Left lung (tissue), 10 donors: ENCODE results near the gene NFATC2IP. TPM values are rescaled to one million over a fixed set of nuclear protein-coding genes. Genes with fewer than 3 reads are reported as not detected.
A peak's percentile ranks its signal among the peaks of the same experiment; 100 is the strongest.
"Not testable (repeated sequence)": the region's sequence is repeated elsewhere in the genome, so short reads cannot be mapped to it uniquely, and the experiment has no call there.

Experiments used
- ATAC-seq: fragments of 200-7000 bp; cut with Tn5 transposase; one replicate; pipeline ENCODE4 v1.9.1; 2020; ENCODE audit warnings: moderate library complexity
- DNase-seq, 4 donors: peaks; one replicate each; pipeline ENCODE4 v3.0.0-alpha.2; 2013 to 2020
- H3K27ac ChIP-seq, 2 donors: fragments of 200-600 bp; sonication (generic) in 1 of 2; one replicate each; pipeline versions ENCODE4 v1.5.0 to v1.8.0; 2020 to 2021
- H3K27me3 ChIP-seq, 2 donors: fragments of 200-600 bp; sonication (generic) in 1 of 2; one replicate each; pipeline versions ENCODE4 v1.5.0 to v1.8.0; 2020 to 2021
- H3K36me3 ChIP-seq, 2 donors: fragments of 200-600 bp; sonication (generic) in 1 of 2; one replicate each; pipeline versions ENCODE4 v1.5.0 to v1.8.0; 2020 to 2021
- H3K4me1 ChIP-seq, 2 donors: fragments of 200-600 bp; one replicate each; pipeline ENCODE4 v1.8.0; 2021
- H3K4me3 ChIP-seq, 2 donors: fragments of 200-600 bp; sonication (generic) in 1 of 2; one replicate each; pipeline versions ENCODE4 v1.5.0 to v1.8.0; 2020 to 2021; ENCODE audit warnings: mild to moderate bottlenecking in 1 of 2
- H3K9me3 ChIP-seq, 2 donors: fragments of 200-600 bp; sonication (generic) in 1 of 2; one replicate each; pipeline versions ENCODE4 v1.5.0 to v1.8.0; 2020 to 2021
- intact Hi-C, 2 donors: fragments of 100-400 bp; cut with DNase I; formaldehyde crosslinking; loops; one replicate each; pipeline versions ENCODE4 v1.11.2 to v1.14.2; 2022
- polyA plus RNA-seq, 6 donors: library from polyadenylated mRNA; unstranded; fragments of 120-200 nt; gene quantifications; one replicate each; pipeline ENCODE4 v1.2.1, GENCODE V29; 2013; ENCODE audit not compliant: insufficient read length in 6 of 6
- total RNA-seq, 2 donors: library from RNA; stranded (reverse); fragmentation: NEBNext Ultra II Directional; extraction: Animal tissue kit (Norgen Biotek cat#: 25700); gene quantifications; one replicate each; pipeline ENCODE4 v1.2.1, GENCODE V29; 2021
- TF ChIP-seq, protein P1 (sequence below), 2 donors: fragments of 200-600 bp; sonication (generic) in 1 of 2; IDR thresholded peaks; one replicate each; pipeline versions ENCODE4 v1.5.0 to v1.8.0; 2021; ENCODE audit warnings: antibody characterized with exemption in 2 of 2
- donor health status: DM: no; HTN: yes; CAD: no.
- donor health status: DM: no; HTN: no; CAD: no.

NFATC2IP gene
- total and polyA plus RNA-seq, 8 donors: 37.3 to 76.7 (median 69.3) TPM

DNA sequence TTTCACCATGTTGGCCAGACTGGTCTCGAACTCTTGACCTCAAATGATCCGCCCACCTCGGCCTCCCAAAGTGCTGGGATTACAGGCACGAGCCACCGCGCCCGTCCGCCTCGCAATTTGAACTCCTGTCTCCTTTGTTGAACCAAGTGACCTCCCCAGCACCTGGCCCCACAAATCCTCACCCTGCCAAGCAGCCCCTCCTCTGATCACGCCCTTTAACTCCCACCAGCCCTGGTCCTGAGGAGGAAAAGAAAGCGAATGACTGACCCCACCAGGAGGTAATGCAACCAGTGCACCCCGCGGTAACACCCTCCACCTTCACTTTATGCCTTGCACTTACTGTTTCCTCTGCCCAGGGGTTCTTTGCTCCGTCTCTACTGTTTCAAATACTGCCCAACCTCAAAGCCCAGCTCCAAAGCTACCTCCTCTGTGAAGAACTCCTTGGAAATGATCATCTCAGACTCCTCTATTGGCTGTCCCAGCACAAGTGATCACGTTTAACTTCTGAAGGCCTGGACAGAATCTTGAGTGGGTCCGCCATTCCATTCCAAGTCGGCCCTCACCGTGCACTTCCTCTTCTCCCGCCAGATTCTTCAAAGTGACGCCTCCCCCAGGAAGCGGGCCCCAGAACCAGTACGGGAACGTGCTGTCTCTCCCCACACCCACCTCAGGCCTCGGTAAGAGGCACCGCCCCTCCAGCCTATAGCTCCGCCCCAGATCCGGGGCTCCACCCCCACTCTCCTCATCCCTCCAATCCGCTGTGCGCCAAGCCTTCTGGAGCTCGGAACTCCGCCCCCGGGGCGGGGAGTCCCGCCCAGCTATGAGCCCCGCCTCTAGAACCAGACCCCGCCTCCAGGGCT lies 14.6 kb upstream of the NFATC2IP start:
- no peaks in the 10 kb centered on the region for H3K36me3 ChIP-seq
- TF ChIP-seq, protein P1, sequence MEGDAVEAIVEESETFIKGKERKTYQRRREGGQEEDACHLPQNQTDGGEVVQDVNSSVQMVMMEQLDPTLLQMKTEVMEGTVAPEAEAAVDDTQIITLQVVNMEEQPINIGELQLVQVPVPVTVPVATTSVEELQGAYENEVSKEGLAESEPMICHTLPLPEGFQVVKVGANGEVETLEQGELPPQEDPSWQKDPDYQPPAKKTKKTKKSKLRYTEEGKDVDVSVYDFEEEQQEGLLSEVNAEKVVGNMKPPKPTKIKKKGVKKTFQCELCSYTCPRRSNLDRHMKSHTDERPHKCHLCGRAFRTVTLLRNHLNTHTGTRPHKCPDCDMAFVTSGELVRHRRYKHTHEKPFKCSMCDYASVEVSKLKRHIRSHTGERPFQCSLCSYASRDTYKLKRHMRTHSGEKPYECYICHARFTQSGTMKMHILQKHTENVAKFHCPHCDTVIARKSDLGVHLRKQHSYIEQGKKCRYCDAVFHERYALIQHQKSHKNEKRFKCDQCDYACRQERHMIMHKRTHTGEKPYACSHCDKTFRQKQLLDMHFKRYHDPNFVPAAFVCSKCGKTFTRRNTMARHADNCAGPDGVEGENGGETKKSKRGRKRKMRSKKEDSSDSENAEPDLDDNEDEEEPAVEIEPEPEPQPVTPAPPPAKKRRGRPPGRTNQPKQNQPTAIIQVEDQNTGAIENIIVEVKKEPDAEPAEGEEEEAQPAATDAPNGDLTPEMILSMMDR (IDR thresholded peaks at IDR 0.05): no peak
- H3K4me3 ChIP-seq: peak overlapping the region; percentile 16 to 27
- ATAC-seq (peak; percentile 99), DNase-seq (peak in 3 of 4 donors; percentile 65 to 95 (median 89))
- intact Hi-C loops: loop anchor here in 1 of 2 donors (10.0 kb wide), 1 partner anchor 111 kb away; the partner anchor contains the start of gene ATXN2L
- H3K27me3 ChIP-seq: no peaks in the 10 kb centered on the region
- H3K9me3 ChIP-seq: no peaks in the 10 kb centered on the region
- peaks cover 0 to 13% of the 10 kb centered on the region in 2 donors for H3K4me1 ChIP-seq
- no peak overlapping the region for H3K27ac ChIP-seq

DNA sequence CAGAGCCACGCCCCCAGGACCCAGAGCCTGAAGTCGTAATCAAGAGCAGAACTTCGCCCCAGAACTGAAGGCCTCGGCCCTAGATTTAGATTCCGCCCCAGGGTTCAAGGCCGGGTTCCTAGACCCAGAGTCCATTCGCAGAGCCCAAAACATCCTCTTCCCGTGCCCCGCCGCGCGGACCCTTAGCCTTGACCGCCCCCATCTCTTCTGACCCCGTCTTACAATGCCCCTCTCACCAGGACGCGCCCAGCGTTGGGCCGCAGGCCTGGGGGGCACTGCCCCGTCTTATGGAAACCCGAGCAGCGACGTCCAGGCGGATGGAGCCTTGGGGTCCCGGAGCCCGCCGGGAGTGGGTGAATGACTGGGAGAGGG lies 14.0 kb upstream of the NFATC2IP start:
- Histone ChIP-seq H3K4me1 (peaks cover 0 to 13% of the 10 kb centered on the region in 2 donors), H3K36me3 (no peaks in the 10 kb centered on the region), H3K4me3 (peak overlapping the region in 1 of 2 donors; percentile 27), H3K27ac (no peak overlapping the region), H3K9me3 (no peaks in the 10 kb centered on the region), H3K27me3 (no peaks in the 10 kb centered on the region)
- TF ChIP-seq, protein P1 (IDR thresholded peaks at IDR 0.05): no peak
- DNase-seq (peak in 2 of 4 donors; percentile 32 to 80), ATAC-seq (no peak)
- intact Hi-C loops: loop anchor here in 1 of 2 donors (10.0 kb wide), 1 partner anchor 112 kb away; the partner anchor contains the start of gene ATXN2L

DNA sequence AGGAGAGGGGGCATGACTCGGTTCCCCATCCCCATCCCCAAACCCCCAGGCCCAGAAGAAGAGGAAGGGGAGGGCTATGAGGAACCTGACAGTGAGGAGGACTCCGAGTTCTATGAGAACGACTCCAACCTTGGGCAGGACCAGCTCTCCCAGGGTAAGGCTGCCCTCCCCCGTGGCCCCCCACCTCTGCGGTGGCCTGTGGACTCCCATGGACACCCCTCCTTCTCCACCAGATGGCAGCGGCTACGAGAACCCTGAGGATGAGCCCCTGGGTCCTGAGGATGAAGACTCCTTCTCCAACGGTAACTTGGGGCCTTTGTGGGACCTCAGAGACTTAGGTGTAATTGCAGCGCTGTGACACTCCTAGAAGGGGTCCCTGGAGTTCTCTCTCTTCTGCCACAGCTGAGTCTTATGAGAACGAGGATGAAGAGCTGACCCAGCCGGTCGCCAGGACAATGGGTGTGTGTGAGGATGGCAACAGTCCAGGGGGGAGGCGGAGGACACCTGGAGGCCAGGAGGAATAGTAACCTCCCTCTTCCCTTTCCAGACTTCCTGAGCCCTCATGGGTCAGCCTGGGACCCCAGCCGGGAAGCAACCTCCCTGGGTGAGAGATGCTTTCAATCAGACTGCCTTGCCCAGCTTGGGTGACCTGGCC lies 13.4 kb upstream of the NFATC2IP start:
- no peaks in the 10 kb centered on the region for H3K36me3 ChIP-seq
- ATAC-seq (no peak), DNase-seq (peak in 1 of 4 donors; percentile 36)
- TF ChIP-seq, protein P1 (IDR thresholded peaks at IDR 0.05): no peak
- H3K9me3 ChIP-seq: no peaks in the 10 kb centered on the region
- H3K4me3 ChIP-seq: no peak overlapping the region
- peaks cover 0 to 13% of the 10 kb centered on the region in 2 donors for H3K4me1 ChIP-seq
- intact Hi-C loops: loop anchor here in 1 of 2 donors (10.0 kb wide), 1 partner anchor 113 kb away; the partner anchor contains the start of gene ATXN2L
- H3K27ac ChIP-seq: no peak overlapping the region
- H3K27me3 ChIP-seq: no peaks in the 10 kb centered on the region

DNA sequence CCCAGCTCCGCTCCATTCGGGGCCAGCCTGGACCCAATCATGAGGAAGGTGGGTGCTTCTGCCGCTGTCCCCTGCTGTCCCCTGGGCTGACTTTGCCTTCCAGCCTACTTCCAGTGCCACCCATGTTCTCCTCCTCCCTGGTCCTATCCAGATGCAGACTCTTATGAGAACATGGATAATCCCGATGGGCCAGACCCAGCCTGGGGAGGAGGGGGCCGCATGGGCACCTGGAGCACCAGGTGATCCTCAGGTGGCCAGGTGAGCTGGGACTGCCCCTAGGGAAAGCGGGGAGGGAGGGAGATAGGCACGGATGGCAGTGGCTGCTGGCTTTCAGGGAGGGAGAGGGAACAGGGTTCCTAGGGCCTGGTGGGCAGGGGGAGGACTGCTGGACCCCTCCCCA lies 12.0 kb upstream of the NFATC2IP start:
- no peak overlapping the region for H3K27ac ChIP-seq
- TF ChIP-seq, protein P1 (IDR thresholded peaks at IDR 0.05): no peak
- DNase-seq (no peak), ATAC-seq (no peak)
- no peaks in the 10 kb centered on the region for H3K9me3 ChIP-seq
- no peaks in the 10 kb centered on the region for H3K36me3 ChIP-seq
- H3K4me3 ChIP-seq: no peak overlapping the region
- no peaks in the 10 kb centered on the region for H3K27me3 ChIP-seq
- intact Hi-C loops: loop anchor here in 1 of 2 donors (10.0 kb wide), 1 partner anchor 114 kb away; the partner anchor contains the start of gene ATXN2L
- H3K4me1 ChIP-seq: peaks cover 0 to 13% of the 10 kb centered on the region in 2 donors

DNA sequence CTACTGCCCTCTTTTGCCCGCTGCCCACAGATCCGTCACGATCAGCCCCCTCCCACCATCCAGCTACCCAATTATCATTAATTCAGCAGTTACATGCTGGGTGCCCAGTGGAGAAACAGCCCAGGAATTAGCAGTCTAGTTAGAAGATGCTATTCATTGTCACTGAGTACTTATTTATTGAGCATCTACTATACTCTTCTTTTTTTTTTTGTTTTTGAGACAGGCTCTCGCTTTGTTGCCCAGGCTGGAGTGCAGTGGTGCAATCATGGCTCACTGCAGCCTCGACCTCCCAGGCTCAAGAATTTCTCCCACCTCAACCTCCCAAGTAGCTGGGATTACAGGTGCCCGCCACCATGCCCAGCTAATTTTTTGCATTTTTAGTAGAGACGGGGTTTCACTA lies 10.9 kb upstream of the NFATC2IP start:
- H3K4me3 ChIP-seq, ATAC-seq, H3K36me3 ChIP-seq, H3K9me3 ChIP-seq, H3K27ac ChIP-seq, H3K27me3 ChIP-seq, DNase-seq: not testable (repeated sequence)
- intact Hi-C loops: loop anchor here in 1 of 2 donors (10.0 kb wide), 1 partner anchor 115 kb away; the partner anchor contains the start of gene ATXN2L
- peaks cover 0 to 13% of the 10 kb centered on the region in 2 donors for H3K4me1 ChIP-seq
